SK-N-SH treated with all-trans-retinoic acid at 6 μM for 48 hours (cell line): ENCODE results near the gene UVRAG.

Experiments
- ISL1 ChIP-seq: fragments of 250-450 bp; sonication (Bioruptor Pico); IDR thresholded peaks from 2 replicates; pipeline ENCODE4 v2.1.2; 2022; ENCODE audit warnings: mild to moderate bottlenecking, moderate library complexity
- SNAI2 ChIP-seq: fragments of 250-450 bp; sonication (Bioruptor Pico); IDR thresholded peaks from 2 replicates; pipeline ENCODE4 v1.5.0; 2020; ENCODE audit warnings: mild to moderate bottlenecking, moderate library complexity
- TCF4 ChIP-seq: fragments of 250-450 bp; sonication (Bioruptor Pico); IDR thresholded peaks from 2 replicates; pipeline ENCODE4 v1.8.0; 2021; ENCODE audit warnings: mild to moderate bottlenecking, moderate library complexity, borderline replicate concordance
- ZFP3 ChIP-seq: fragments of 250-450 bp; sonication (Bioruptor Pico); IDR thresholded peaks from 2 replicates; pipeline ENCODE4 v1.5.0; 2020; ENCODE audit warnings: mild to moderate bottlenecking, moderate library complexity
- ZNF565 ChIP-seq: fragments of 450-650 bp; formaldehyde crosslinking; conservative IDR thresholded peaks from 2 replicates; pipeline ENCODE4 v1.5.0; 2020; ENCODE audit warnings: low read depth, mild to moderate bottlenecking, moderate library complexity

GRCh38 chr11:76096552-76096951, 281.5 kb downstream of the UVRAG start:
- no peak for TF ChIP-seq ISL1 (CRISPR knock-in tag)
- TF ChIP-seq ZNF565 (CRISPR knock-in tag): no peak
- TF ChIP-seq TCF4: no peak
- TF ChIP-seq ZFP3 (CRISPR knock-in tag): no peak
- TF ChIP-seq SNAI2 (CRISPR knock-in tag): no peak
